Measurements from ENCODE around the gene VNN1.

VNN1 gene

DNA sequence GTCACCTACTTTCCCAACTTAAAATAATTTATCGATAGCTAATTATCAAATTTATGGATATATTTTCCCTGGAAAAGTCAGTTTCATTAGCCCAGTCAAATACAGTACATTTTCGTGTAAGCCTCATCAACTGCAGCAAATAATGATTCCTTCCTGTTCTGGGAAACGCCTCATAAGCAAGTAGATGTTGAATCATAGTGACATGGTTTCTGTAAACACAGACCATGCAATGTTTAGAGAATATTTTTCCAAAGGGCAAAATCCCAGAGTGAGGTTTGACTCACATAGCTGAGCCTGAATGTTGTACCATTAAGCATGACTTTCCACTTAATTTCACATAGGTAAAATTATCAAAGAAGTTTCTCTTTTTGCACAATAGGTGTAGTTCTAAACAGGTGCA, 16.7 kb upstream of the VNN1 start:
- Histone ChIP-seq H3K4me3 (ENCODE audit: low read depth, low read length) (no peak overlapping the region), H3K27me3 (replicated peaks) (no peaks in the 10 kb centered on the region), H3K36me3 (replicated peaks) (no peaks in the 10 kb centered on the region), H3K27ac (no peak overlapping the region)
- peak; percentile 6 for DNase-seq
- TF ChIP-seq, protein P1, sequence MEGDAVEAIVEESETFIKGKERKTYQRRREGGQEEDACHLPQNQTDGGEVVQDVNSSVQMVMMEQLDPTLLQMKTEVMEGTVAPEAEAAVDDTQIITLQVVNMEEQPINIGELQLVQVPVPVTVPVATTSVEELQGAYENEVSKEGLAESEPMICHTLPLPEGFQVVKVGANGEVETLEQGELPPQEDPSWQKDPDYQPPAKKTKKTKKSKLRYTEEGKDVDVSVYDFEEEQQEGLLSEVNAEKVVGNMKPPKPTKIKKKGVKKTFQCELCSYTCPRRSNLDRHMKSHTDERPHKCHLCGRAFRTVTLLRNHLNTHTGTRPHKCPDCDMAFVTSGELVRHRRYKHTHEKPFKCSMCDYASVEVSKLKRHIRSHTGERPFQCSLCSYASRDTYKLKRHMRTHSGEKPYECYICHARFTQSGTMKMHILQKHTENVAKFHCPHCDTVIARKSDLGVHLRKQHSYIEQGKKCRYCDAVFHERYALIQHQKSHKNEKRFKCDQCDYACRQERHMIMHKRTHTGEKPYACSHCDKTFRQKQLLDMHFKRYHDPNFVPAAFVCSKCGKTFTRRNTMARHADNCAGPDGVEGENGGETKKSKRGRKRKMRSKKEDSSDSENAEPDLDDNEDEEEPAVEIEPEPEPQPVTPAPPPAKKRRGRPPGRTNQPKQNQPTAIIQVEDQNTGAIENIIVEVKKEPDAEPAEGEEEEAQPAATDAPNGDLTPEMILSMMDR (IDR thresholded peaks at IDR 0.05; ENCODE audit: low read depth, low read length, missing control alignments), result no peak
- in situ Hi-C loops (cut with HindIII; ENCODE audit: low pct_ligation_motif_present, low sequenced_read_pairs), result no loop called here

DNA sequence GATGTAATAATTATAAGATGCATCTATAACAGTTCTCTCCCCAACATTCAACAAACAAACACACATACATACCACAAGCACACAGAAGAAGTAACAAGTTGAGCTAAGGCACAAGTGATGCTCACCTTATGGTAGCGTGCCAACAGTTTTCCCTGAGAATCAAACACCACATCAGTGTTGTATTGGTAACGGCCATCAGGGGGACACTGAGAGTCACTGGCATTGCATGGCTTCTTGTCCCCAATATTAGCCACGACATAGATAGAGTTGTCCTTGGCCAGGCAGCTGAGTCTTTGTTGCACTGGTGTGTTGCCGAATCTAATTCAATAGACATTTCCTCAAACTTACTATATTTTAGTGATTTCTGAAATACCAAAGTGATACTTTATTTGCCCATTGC, 14.8 kb upstream of the VNN1 start:
- TF ChIP-seq, protein P1 (IDR thresholded peaks at IDR 0.05; ENCODE audit: low read depth, low read length, missing control alignments), result no peak
- in situ Hi-C loops (cut with HindIII; ENCODE audit: low pct_ligation_motif_present, low sequenced_read_pairs), result no loop called here
- no peak for DNase-seq
- Histone ChIP-seq H3K27me3 (replicated peaks) (no peaks in the 10 kb centered on the region), H3K4me3 (ENCODE audit: low read depth, low read length) (no peak overlapping the region), H3K36me3 (replicated peaks) (no peaks in the 10 kb centered on the region), H3K27ac (no peak overlapping the region)

DNA sequence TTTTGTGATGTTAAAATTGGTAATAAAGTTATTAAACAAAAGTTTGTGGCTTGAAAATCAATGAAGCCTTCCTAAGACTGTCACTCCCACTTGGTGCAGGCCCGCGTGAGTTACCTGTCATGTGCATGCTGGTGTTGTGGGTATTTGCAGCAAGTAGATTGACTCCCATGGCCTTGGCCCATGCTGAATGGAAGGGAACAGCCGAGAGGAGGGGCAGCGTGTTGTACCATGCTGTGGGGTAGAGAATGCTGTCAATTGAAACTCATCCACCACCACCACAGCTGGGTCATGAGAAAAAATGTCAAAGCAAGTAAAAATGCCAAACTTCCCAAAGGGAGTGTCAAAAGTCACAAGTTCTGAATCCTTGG, 12.7 kb upstream of the VNN1 start:
- no peaks in the 10 kb centered on the region for H3K36me3 ChIP-seq (replicated peaks)
- no peaks in the 10 kb centered on the region for H3K27me3 ChIP-seq (replicated peaks)
- no peak for DNase-seq
- in situ Hi-C loops (cut with HindIII; ENCODE audit: low pct_ligation_motif_present, low sequenced_read_pairs), result no loop called here
- TF ChIP-seq, protein P1 (IDR thresholded peaks at IDR 0.05; ENCODE audit: low read depth, low read length, missing control alignments), result no peak
- H3K4me3 ChIP-seq (ENCODE audit: low read depth, low read length), result no peak overlapping the region
- H3K27ac ChIP-seq, result no peak overlapping the region

DNA sequence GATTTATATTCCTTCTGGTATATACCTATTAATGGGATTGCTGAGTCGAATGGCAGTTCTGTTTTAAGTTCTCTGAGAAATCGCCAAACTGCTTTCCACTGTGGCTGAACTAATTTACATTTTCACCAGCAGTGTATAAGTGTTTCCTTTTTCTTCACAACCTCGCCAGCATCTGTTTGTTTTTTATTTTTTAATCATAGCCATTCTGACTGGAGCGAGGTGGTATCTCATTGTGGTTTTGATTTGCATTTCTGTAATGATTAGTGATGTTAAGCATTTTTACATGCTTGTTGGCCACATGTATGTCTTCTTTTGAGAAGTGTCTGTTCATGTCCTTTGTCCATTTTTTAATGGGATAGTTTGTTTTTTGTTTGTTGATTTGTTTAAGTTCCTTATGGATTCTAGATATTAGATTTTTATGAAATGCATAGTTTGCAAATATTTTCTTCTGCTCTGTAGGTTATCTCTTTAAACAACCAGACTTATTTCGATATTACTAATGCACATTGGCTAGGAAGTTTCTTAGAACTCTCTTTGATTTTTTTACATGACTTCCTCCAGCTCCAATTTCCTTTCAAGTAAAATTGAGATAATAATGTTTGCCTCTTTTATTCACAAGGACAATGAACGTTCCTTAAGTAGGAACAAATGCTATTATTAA, 12.2 kb upstream of the VNN1 start:
- no peak for DNase-seq
- TF ChIP-seq, protein P1 (IDR thresholded peaks at IDR 0.05; ENCODE audit: low read depth, low read length, missing control alignments), result no peak
- H3K27ac ChIP-seq, result no peak overlapping the region
- H3K27me3 ChIP-seq (replicated peaks), result no peaks in the 10 kb centered on the region
- H3K4me3 ChIP-seq (ENCODE audit: low read depth, low read length), result no peak overlapping the region
- in situ Hi-C loops (cut with HindIII; ENCODE audit: low pct_ligation_motif_present, low sequenced_read_pairs), result no loop called here
- H3K36me3 ChIP-seq (replicated peaks), result no peaks in the 10 kb centered on the region

DNA sequence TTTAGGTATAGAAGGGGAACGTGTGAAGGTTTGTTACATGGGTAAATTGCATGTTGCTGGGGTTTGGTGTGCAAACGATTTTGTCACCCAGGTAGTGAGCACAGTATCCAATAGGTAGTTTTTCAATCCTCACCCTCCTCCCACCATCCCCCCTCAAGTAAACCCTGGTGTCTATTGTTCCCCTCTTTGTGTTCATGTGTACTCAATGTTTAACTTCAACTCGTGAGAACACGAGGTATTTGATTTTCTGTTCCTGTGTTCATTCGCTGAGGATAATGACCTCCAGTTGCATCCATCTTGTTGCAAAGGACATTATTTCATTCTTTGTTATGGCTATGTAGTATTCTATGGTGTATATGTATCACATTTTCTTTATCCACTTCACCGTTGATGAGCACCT, 11.6 kb upstream of the VNN1 start:
- Histone ChIP-seq H3K27me3 (replicated peaks) (no peaks in the 10 kb centered on the region), H3K36me3 (replicated peaks) (no peaks in the 10 kb centered on the region), H3K27ac (no peak overlapping the region), H3K4me3 (ENCODE audit: low read depth, low read length) (no peak overlapping the region)
- in situ Hi-C loops (cut with HindIII; ENCODE audit: low pct_ligation_motif_present, low sequenced_read_pairs), result no loop called here
- TF ChIP-seq, protein P1 (IDR thresholded peaks at IDR 0.05; ENCODE audit: low read depth, low read length, missing control alignments), result no peak
- DNase-seq, result no peak
